GM13976 (cell line): ENCODE measurements around the gene DDRGK1.

Experiments used
- DNase-seq: peaks from one replicate; pipeline ENCODE4 v3.0.0; 2012; ENCODE audit warnings: low spot score
- in situ Hi-C: fragments of 300-500 bp; cut with MboI; formaldehyde crosslinking; loops from one replicate; pipeline ENCODE4 v1.12.0; 2022; ENCODE audit warnings: low sequenced_read_pairs, mixed read lengths, inconsistent platforms; ENCODE audit not compliant: unreplicated experiment
- TF ChIP-seq, protein P1 (sequence below): IDR thresholded peaks from 2 replicates; pipeline ENCODE4 v1.5.1; 2012; ENCODE audit warnings: borderline replicate concordance, mild to moderate bottlenecking; ENCODE audit not compliant: insufficient read depth; ENCODE audit errors: extremely low read depth, missing control alignments, control extremely low read depth

Gene DDRGK1

DNA sequence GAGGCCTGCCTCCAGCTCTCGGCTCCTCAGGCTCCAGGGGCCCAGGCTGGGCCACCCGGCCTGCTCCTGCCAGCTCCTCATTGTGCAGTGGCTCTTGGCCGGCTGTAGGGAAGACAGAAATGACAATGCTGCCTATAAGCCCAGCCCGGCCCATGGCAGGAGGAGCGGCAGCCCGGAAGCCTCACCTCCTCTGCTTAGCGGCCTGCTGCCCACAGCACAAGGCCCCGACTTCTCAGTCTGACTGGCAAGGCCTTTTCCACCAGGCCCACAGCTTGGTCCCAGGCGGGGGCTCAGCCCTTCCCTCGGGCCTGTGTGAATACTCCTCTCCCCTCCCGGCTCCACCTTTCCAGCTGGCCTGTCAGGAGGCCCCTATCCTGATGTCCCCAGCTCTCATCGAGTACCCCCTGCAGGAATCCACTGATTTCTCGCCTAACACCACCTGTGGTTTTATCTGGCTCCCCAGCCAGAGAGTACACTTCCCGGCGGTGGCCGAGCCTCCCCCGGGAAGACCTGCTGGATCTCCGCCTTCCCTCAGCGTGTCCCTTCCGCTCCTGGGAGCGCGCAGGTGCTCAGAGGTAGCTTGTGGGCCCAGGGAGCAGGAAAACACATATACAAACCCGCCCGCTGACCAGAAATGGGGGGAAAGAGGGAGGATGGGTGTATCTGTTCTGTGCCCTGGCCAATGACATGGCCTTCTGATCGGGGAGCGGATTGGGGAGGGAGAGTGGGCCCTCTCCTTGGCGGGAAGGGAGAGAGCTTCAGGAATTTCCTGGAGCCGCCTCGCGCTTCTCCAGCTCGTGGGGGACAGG lies 963 bp downstream of the DDRGK1 start:
- peak; percentile 70 for DNase-seq

DNA sequence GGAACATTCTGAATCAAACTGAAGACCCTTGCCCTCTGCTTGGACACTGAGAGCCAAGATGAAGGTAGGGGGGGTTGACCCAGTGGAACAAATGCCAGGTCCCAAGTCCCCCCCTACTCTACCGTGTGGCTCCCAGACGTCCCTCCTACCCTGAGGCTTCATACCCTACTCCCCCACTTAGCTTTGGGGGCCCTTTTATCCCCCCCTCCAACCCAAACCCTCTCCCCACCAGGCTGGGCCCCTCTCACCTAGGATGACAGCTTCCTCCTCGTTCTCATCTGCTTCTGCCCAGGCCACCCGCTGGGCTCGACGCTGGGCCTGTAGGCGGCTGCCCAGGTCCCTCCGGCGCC lies 1.5 kb downstream of the DDRGK1 start:
- TF ChIP-seq, protein P1, sequence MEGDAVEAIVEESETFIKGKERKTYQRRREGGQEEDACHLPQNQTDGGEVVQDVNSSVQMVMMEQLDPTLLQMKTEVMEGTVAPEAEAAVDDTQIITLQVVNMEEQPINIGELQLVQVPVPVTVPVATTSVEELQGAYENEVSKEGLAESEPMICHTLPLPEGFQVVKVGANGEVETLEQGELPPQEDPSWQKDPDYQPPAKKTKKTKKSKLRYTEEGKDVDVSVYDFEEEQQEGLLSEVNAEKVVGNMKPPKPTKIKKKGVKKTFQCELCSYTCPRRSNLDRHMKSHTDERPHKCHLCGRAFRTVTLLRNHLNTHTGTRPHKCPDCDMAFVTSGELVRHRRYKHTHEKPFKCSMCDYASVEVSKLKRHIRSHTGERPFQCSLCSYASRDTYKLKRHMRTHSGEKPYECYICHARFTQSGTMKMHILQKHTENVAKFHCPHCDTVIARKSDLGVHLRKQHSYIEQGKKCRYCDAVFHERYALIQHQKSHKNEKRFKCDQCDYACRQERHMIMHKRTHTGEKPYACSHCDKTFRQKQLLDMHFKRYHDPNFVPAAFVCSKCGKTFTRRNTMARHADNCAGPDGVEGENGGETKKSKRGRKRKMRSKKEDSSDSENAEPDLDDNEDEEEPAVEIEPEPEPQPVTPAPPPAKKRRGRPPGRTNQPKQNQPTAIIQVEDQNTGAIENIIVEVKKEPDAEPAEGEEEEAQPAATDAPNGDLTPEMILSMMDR: no peak
- in situ Hi-C loops: no loop called here
- DNase-seq: no peak

More for the DNA sequence above, 963 bp downstream of the DDRGK1 start:
- in situ Hi-C loops: no loop called here
- TF ChIP-seq, protein P1: no peak

DNA sequence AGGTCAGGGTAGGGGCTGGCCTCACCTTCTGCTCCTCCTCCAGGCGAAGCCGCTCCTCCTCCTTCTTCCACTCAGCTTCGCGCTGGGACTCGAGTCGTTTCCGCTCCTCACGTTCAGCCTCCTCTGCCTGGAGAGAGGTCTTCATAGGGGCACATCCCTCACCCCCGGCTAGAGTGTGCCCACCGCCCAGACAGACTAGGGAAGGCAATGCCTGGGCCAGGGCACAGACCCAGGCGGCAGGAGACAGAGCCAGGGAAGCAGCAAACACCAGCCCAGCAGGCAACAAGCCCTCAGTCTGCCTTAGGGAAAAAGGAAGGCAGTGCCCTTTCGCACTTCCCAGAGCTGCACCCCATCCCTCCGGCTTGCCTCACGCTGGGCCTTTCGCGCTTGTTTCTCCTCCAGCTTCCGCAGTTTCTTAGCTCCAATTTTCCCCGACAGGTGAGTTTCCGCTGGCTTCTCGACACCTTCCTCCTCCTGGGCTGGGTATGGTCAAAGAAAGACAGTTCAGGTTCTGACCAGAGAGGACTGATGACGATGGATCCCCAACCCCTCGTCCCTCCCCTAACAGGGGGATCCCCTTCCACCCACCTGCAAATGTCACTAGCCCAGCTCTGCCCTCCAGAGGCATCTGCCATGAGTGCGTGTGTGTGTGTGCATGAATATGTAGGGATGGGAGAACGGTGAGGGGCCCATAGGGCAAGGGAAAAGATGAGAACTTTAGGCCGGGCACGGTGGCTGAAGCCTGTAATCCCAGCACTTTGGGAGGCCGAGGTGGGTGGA lies 4.3 kb downstream of the DDRGK1 start:
- in situ Hi-C loops: no loop called here
- DNase-seq: peak; percentile 59
- TF ChIP-seq, protein P1: peak; percentile 6

DNA sequence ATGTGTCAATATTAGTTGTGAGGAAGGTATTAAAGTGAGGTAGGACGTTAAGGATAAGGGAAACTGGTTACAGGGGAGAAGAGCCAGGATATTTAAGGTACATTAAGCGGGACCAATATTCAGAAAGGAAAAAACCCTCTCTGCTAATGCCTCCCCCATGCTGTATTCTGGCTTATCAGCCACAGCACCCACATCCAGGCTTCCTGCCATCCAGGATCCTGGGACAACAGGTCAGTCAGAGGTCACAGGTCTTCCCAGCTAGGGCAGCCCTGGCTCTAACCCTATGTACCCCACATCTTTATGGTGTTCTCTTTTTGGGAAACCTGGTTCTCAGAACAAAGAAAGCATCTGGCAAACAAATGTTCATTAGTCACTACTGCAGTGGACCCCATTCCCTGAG lies 5.3 kb downstream of the DDRGK1 start:
- TF ChIP-seq, protein P1: no peak
- DNase-seq: no peak
- in situ Hi-C loops: no loop called here

DNA sequence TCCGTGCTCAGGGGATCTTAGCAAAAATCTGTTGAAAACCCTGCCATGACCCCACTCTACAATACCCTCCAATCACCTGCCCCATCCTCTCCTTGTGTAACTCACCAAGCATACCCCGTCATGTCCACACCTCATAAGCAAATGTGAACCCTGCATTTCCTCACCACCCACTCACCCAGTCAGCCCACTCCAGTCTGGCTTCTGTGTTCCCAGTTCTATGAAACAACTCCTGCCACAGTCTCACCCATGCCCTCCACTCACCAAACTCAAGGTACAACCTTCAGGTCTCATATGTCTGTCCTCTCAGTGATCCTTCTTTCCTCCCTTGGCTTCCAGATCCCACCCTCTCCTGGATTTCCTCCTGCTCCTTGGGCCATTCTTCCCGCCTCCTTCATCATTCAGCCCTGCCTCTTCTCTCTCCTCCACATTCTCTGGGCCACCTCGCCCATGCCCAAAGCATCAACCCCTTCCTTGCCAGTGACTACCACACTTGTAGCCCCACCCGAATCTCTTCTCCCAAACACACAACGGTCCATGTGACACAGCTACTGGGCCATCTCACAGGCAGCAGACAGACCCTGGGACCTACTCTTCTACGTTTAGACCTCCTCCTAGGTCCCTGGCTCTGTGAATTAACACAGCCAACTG lies 8.8 kb downstream of the DDRGK1 start:
- DNase-seq: no peak
- TF ChIP-seq, protein P1: no peak
- in situ Hi-C loops: no loop called here

DNA sequence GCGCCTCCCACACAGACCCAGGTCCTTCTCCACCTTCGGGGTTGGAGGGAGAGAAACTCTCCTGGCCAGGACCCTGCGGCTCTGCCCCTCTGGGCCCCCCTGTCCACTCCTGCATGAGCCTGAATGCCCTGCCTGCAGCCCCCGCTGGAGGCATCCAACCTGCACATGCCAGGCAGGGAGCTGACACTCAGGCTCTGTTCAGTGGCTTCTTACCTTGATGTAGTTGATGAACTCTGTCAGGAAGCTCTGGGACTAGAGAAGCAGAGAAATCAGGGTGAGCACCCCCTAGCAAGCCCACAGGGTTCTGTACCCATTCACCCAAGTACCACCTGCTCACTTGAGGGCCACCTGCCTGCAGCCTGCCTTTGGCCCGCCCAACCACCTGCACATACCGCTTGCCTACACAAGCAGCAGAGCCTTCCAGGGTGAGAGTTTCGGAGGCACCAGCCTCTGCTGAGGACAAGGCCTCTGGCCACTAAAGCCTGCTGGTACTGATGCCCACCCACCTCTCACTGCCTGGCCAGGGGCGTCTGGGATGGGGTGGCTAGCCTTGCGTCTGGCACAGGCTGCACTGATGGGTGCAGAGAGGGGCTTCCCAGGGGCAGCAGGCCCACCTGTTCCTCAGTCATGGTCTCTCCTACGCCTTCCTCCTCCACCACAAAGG lies 9.7 kb downstream of the DDRGK1 start:
- no peak for DNase-seq
- in situ Hi-C loops: no loop called here
- TF ChIP-seq, protein P1: no peak
